Breast epithelium (tissue), 4 donors: ENCODE measurements around the gene LAMA4. TPM values are rescaled to one million over a fixed set of nuclear protein-coding genes. Genes with fewer than 3 reads are reported as not detected.

Experiments
- DNase-seq, 2 donors: peaks; one replicate each; pipeline ENCODE4 v3.0.0-alpha.2; 2019; ENCODE audit warnings: low spot score in 2 of 2
- H3K27ac ChIP-seq, 2 donors: fragments of 200-600 bp; sonication (generic) in 1 of 2; one replicate each; pipeline ENCODE4 v1.5.1; 2016 to 2019; ENCODE audit warnings: mild to moderate bottlenecking in 1 of 2
- H3K27me3 ChIP-seq, 2 donors: fragments of 200-600 bp; sonication (generic) in 1 of 2; one replicate each; pipeline versions ENCODE4 v1.5.1 to v1.6.0; 2017 to 2019; ENCODE audit warnings: control low read depth in 1 of 2, mild to moderate bottlenecking in 1 of 2
- H3K36me3 ChIP-seq: fragments of 200-600 bp; one replicate; pipeline ENCODE4 v1.5.1; 2019
- H3K4me1 ChIP-seq, 2 donors: fragments of 200-600 bp; sonication (generic); one replicate each; pipeline ENCODE4 v1.5.1; 2016 to 2019; ENCODE audit warnings: control low read depth in 1 of 2
- H3K4me3 ChIP-seq, 3 donors: fragments of 200-600 bp; sonication (generic); 1 replicate in 2 of 3; 2 replicates in 1 of 3; pipeline ENCODE4 v1.5.1; 2016 to 2019; ENCODE audit warnings: mild to moderate bottlenecking in 3 of 3, moderate library complexity in 2 of 3
- H3K9me3 ChIP-seq, 2 donors: fragments of 200-600 bp; sonication (generic) in 1 of 2; one replicate each; pipeline ENCODE4 v1.5.1; 2016 to 2019; ENCODE audit warnings: control low read depth in 1 of 2
- CTCF ChIP-seq, 3 donors: fragments of 450-650 bp; IDR thresholded peaks; one replicate each; pipeline ENCODE4 v1.5.1; 2016 to 2017; ENCODE audit warnings: antibody characterized with exemption in 3 of 3, mild to moderate bottlenecking in 3 of 3, moderate library complexity in 3 of 3
- POLR2A ChIP-seq: fragments of 450-650 bp; IDR thresholded peaks from one replicate; pipeline ENCODE4 v1.6.1; 2016; ENCODE audit warnings: antibody characterized with exemption, mild to moderate bottlenecking, moderate library complexity
- POLR2AphosphoS5 ChIP-seq, 3 donors: sonication (generic); formaldehyde crosslinking; IDR thresholded peaks; one replicate each; pipeline ENCODE4 v1.6.1; 2017; ENCODE audit warnings: antibody characterized with exemption in 3 of 3
- intact Hi-C: fragments of 100-400 bp; cut with DNase I; formaldehyde crosslinking; loops from one replicate; pipeline ENCODE4 v1.15.1; 2023; ENCODE audit warnings: low total_unique reads
- total RNA-seq, 3 donors: library from RNA; depleted of rRNA; stranded (reverse); fragments of >200 nt; gene quantifications; one replicate each; pipeline ENCODE4 v1.1.0, GENCODE V29; 2016

Gene LAMA4
- total RNA-seq, 3 donors from 2014 or later: 54.0 to 142 (median 129) TPM

- no peak overlapping the region for H3K27ac ChIP-seq
- H3K27me3 ChIP-seq: no peaks in the 10 kb centered on the region
- no peaks in the 10 kb centered on the region for H3K9me3 ChIP-seq
- intact Hi-C loops: loop anchor here (10.0 kb wide), 1 partner anchor 74 kb away; the partner anchor contains the start of gene LAMA4
- H3K4me3 ChIP-seq: no peak overlapping the region
- TF ChIP-seq POLR2A (no peak), CTCF (IDR thresholded peaks at IDR 0.05) (no peak), POLR2AphosphoS5 (IDR thresholded peaks at IDR 0.05) (no peak)
- no peaks in the 10 kb centered on the region for H3K36me3 ChIP-seq
- no peak for DNase-seq
- no peaks in the 10 kb centered on the region for H3K4me1 ChIP-seq
These were observed 73.2 kb downstream of the LAMA4 start for GRCh38 chr6:112181130-112181529.

- Histone ChIP-seq H3K27me3 (no peaks in the 10 kb centered on the region), H3K9me3 (no peaks in the 10 kb centered on the region), H3K27ac (no peak overlapping the region), H3K4me3 (no peak overlapping the region), H3K4me1 (no peaks in the 10 kb centered on the region), H3K36me3 (no peaks in the 10 kb centered on the region)
- intact Hi-C loops: loop anchor here (10.0 kb wide), 1 partner anchor 75 kb away; the partner anchor contains the start of gene LAMA4
- DNase-seq: no peak
- TF ChIP-seq POLR2A (no peak), CTCF (IDR thresholded peaks at IDR 0.05) (peak; percentile 34 to 66 (median 56)), POLR2AphosphoS5 (IDR thresholded peaks at IDR 0.05) (no peak)
These were observed 74.1 kb downstream of the LAMA4 start for GRCh38 chr6:112180095-112180820.

GRCh38 chr6:112179631-112180030 lies 74.7 kb downstream of the LAMA4 start:
- TF ChIP-seq CTCF (IDR thresholded peaks at IDR 0.05) (no peak), POLR2AphosphoS5 (IDR thresholded peaks at IDR 0.05) (no peak), POLR2A (no peak)
- Histone ChIP-seq H3K9me3 (no peaks in the 10 kb centered on the region), H3K27me3 (no peaks in the 10 kb centered on the region), H3K27ac (no peak overlapping the region), H3K36me3 (no peaks in the 10 kb centered on the region), H3K4me1 (no peaks in the 10 kb centered on the region), H3K4me3 (no peak overlapping the region)
- no peak for DNase-seq
- intact Hi-C loops: loop anchor here (10.0 kb wide), 1 partner anchor 75 kb away; the partner anchor contains the start of gene LAMA4

- Histone ChIP-seq H3K4me1 (no peaks in the 10 kb centered on the region), H3K9me3 (no peaks in the 10 kb centered on the region), H3K27me3 (no peaks in the 10 kb centered on the region), H3K4me3 (no peak overlapping the region), H3K27ac (no peak overlapping the region), H3K36me3 (no peaks in the 10 kb centered on the region)
- TF ChIP-seq POLR2AphosphoS5 (IDR thresholded peaks at IDR 0.05): no peak
- no peak for TF ChIP-seq CTCF (IDR thresholded peaks at IDR 0.05)
- no peak for TF ChIP-seq POLR2A
- intact Hi-C loops: no loop called here
- no peak for DNase-seq
These were observed 75.5 kb downstream of the LAMA4 start for GRCh38 chr6:112178846-112179245.

- Histone ChIP-seq H3K27me3 (no peaks in the 10 kb centered on the region), H3K4me3 (no peak overlapping the region), H3K9me3 (no peaks in the 10 kb centered on the region), H3K36me3 (no peaks in the 10 kb centered on the region), H3K4me1 (no peaks in the 10 kb centered on the region), H3K27ac (no peak overlapping the region)
- TF ChIP-seq CTCF (IDR thresholded peaks at IDR 0.05) (no peak), POLR2A (no peak), POLR2AphosphoS5 (IDR thresholded peaks at IDR 0.05) (no peak)
- no peak for DNase-seq
- intact Hi-C loops: no loop called here
These were observed 77.3 kb downstream of the LAMA4 start for GRCh38 chr6:112177092-112177491.
